Measurements from ENCODE around the gene NRDE2.

NRDE2 gene

GRCh38 chr14:90296641-90297040 is 35.1 kb downstream of the NRDE2 start:
- no peak for DNase-seq (ENCODE audit: low read depth)

GRCh38 chr14:90295870-90296516 is 35.7 kb downstream of the NRDE2 start:
- no peak for DNase-seq (ENCODE audit: low read depth)

GRCh38 chr14:90294872-90295271 is 36.9 kb downstream of the NRDE2 start:
- DNase-seq (ENCODE audit: low read depth) = no peak

- no peak for DNase-seq (ENCODE audit: low read depth)
Observed at GRCh38 chr14:90293766-90294730, 37.7 kb downstream of the NRDE2 start.

GRCh38 chr14:90291699-90292098 is 40.0 kb downstream of the NRDE2 start:
- DNase-seq (ENCODE audit: low read depth) = no peak

GRCh38 chr14:90290337-90291011 is 41.3 kb downstream of the NRDE2 start:
- DNase-seq (ENCODE audit: low read depth) = no peak

GRCh38 chr14:90288651-90289355 is 42.9 kb downstream of the NRDE2 start:
- no peak for DNase-seq (ENCODE audit: low read depth)

- no peak for DNase-seq (ENCODE audit: low read depth)
Observed at GRCh38 chr14:90287791-90288190, 44.0 kb downstream of the NRDE2 start.

- no peak for DNase-seq (ENCODE audit: low read depth)
Observed at GRCh38 chr14:90281756-90282155, 50.0 kb downstream of the NRDE2 start.

- DNase-seq (ENCODE audit: low read depth) = peak; percentile 56
Observed at GRCh38 chr14:90281261-90281660, 50.5 kb downstream of the NRDE2 start.

GRCh38 chr14:90280096-90280495 is 51.6 kb downstream of the NRDE2 start:
- DNase-seq (ENCODE audit: low read depth) = no peak

GRCh38 chr14:90278199-90279175 is 53.3 kb downstream of the NRDE2 start:
- DNase-seq (ENCODE audit: low read depth) = no peak

GRCh38 chr14:90277581-90278198 is 54.1 kb downstream of the NRDE2 start:
- DNase-seq (ENCODE audit: low read depth) = no peak

GRCh38 chr14:90276646-90277367 is 54.9 kb downstream of the NRDE2 start:
- DNase-seq (ENCODE audit: low read depth) = no peak

- DNase-seq (ENCODE audit: low read depth) = no peak
Observed at GRCh38 chr14:90275820-90276219, 55.9 kb downstream of the NRDE2 start.

- DNase-seq (ENCODE audit: low read depth) = no peak
Observed at GRCh38 chr14:90275458-90275814, 56.3 kb downstream of the NRDE2 start.

GRCh38 chr14:90274808-90275457 is 56.8 kb downstream of the NRDE2 start:
- DNase-seq (ENCODE audit: low read depth) = no peak

- DNase-seq (ENCODE audit: low read depth) = no peak
Observed at GRCh38 chr14:90274019-90274418, 57.7 kb downstream of the NRDE2 start.

GRCh38 chr14:90273532-90273931 is 58.2 kb downstream of the NRDE2 start:
- DNase-seq (ENCODE audit: low read depth) = no peak

Data from HS-5 (cell line).